Stimulated activated naive CD8-positive, alpha-beta T cell treated with anti-CD3 and anti-CD28 coated beads, Interleukin-15, Interleukin-2, amounts not matched to agents 100 U/mL and 50 U/mL, for 24 hours (primary cell): ENCODE measurements around the gene MLX.
"Not testable (repeated sequence)": the region's sequence is repeated elsewhere in the genome, so short reads cannot be mapped to it uniquely, and the experiment has no call there.

Experiments used
- ATAC-seq: fragments of 150-1000 bp; cut with Tn5 transposase; one replicate; pipeline ENCODE4 v1.10.0; 2021
- DNase-seq: peaks from one replicate; pipeline ENCODE4 v3.0.0; 2021

MLX gene

GRCh38 chr17:42579794-42580551, 13.1 kb downstream of the MLX start:
- ATAC-seq, result no peak

GRCh38 chr17:42581744-42582270, 14.9 kb downstream of the MLX start:
- no peak for ATAC-seq

More at GRCh38 chr17:42579794-42580551, 13.1 kb downstream of the MLX start:
- DNase-seq, result no peak

GRCh38 chr17:42584880-42585279, 18.0 kb downstream of the MLX start:
- ATAC-seq (no peak), DNase-seq (no peak)

More at GRCh38 chr17:42581744-42582270, 14.9 kb downstream of the MLX start:
- no peak for DNase-seq

- DNase-seq (no peak), ATAC-seq (no peak)
Observed at GRCh38 chr17:42585353-42585752, 18.5 kb downstream of the MLX start.

GRCh38 chr17:42586514-42587230, 19.8 kb downstream of the MLX start:
- DNase-seq, result no peak
- ATAC-seq, result no peak

- no peak for ATAC-seq
- DNase-seq, result no peak
Observed at GRCh38 chr17:42590886-42591285, 24.0 kb downstream of the MLX start.

GRCh38 chr17:42591411-42591810, 24.5 kb downstream of the MLX start:
- ATAC-seq (no peak), DNase-seq (no peak)

GRCh38 chr17:42596386-42596785, 29.5 kb downstream of the MLX start:
- DNase-seq, result no peak
- ATAC-seq, result no peak

GRCh38 chr17:42598905-42599304, 32.0 kb downstream of the MLX start:
- no peak for ATAC-seq

GRCh38 chr17:42603318-42603717, 36.4 kb downstream of the MLX start:
- ATAC-seq (no peak), DNase-seq (no peak)

More at GRCh38 chr17:42598905-42599304, 32.0 kb downstream of the MLX start:
- DNase-seq, result no peak

GRCh38 chr17:42607769-42608168, 40.9 kb downstream of the MLX start:
- no peak for ATAC-seq
- DNase-seq, result no peak

GRCh38 chr17:42608305-42609181, 41.6 kb downstream of the MLX start:
- ATAC-seq (peak; percentile 55), DNase-seq (no peak)

- DNase-seq (peak; percentile 99), ATAC-seq (peak; percentile 95)
Observed at GRCh38 chr17:42609182-42609813, 42.4 kb downstream of the MLX start, which contains the start of the genes RETREG3 and TUBG1. RETREG3 (minus strand) TSS chr17:42609374; CDS start chr17:42609324, 50 bp downstream. TUBG1 (plus strand) TSS chr17:42609683; CDS start chr17:42609738, 55 bp downstream.

- peak; percentile 30 for DNase-seq
- ATAC-seq, result not testable (repeated sequence)
Observed at GRCh38 chr17:42609814-42610801, 43.2 kb downstream of the MLX start.

- DNase-seq (no peak), ATAC-seq (no peak)
Observed at GRCh38 chr17:42612013-42612412, 45.1 kb downstream of the MLX start.

- ATAC-seq, result no peak
- no peak for DNase-seq
Observed at GRCh38 chr17:42613699-42614295, 46.9 kb downstream of the MLX start.

GRCh38 chr17:42617956-42618431, 51.1 kb downstream of the MLX start:
- DNase-seq, result no peak
- ATAC-seq, result no peak

GRCh38 chr17:42618442-42619150, 51.7 kb downstream of the MLX start:
- ATAC-seq (peak; percentile 34), DNase-seq (no peak)

- not testable (repeated sequence) for ATAC-seq, DNase-seq
Observed at GRCh38 chr17:42621987-42622386, 55.1 kb downstream of the MLX start.
